Renal cortical epithelial cell (primary cell): ENCODE results near the gene MZT2A. TPM values are rescaled to one million over a fixed set of nuclear protein-coding genes. Genes with fewer than 3 reads are reported as not detected.
"Not testable (repeated sequence)": the region's sequence is repeated elsewhere in the genome, so short reads cannot be mapped to it uniquely, and the experiment has no call there.

Experiments
- DNase-seq: peaks from one replicate; pipeline ENCODE4 v3.0.0-alpha.2; 2011; ENCODE audit warnings: low read depth
- total RNA-seq: library from RNA; depleted of rRNA; stranded (reverse); fragments of >200 nt; gene quantifications from 2 replicates; pipeline ENCODE4 v1.2.3, GENCODE V29; 2014

Gene MZT2A
- total RNA-seq, 1 donor from 2014 or later: 62.6 TPM

DNA sequence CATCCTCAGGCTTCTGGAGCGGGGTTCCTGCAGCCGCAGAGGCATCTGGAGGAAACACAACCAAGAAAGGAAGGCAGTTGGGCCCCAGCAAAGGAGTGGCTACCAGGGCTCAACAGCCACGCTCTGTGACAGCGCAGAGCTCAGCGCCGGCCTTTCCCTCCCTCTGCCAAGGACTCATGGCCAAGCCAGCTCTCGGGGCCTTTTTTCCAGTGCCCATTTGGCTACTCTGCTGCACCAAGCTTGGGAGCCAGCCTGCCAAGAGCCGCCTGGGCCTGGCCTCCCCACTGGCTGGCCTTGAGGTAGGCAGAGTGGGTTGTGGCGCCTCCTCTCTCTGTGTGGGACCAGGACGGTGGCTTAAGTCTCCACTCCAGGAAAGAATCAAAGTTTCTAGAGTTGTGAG is 28.3 kb upstream of the MZT2A start:
- DNase-seq: no peak

DNA sequence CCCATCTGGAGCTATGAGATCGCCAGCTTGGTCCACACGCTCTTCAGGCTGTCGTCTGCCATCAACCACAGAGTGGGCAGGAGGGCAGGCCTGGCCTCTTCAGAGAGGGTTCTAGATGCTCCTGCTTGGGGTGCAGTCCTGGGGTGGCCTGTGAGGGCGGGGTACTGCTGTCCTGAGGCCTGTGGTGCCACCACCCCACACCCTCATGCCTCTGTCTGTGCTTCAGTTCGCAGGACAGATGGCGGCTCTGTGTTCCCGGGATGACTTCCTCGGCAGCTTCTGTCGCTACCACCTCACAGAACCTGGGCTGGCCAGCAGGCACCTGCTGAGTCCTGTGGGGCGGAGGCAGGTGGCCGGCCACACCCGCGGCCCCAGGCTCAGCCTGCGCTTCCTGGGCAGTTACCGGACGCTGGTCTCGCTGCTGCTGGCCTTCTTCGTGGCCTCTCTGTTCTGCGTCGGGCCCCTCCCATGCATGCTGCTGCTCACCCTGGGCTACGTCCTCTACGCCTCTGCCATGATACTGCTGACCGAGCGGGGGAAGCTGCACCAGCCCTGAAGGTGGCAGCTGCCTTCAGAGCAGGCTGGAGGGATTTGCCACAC is 27.8 kb upstream of the MZT2A start:
- not testable (repeated sequence) for DNase-seq

DNA sequence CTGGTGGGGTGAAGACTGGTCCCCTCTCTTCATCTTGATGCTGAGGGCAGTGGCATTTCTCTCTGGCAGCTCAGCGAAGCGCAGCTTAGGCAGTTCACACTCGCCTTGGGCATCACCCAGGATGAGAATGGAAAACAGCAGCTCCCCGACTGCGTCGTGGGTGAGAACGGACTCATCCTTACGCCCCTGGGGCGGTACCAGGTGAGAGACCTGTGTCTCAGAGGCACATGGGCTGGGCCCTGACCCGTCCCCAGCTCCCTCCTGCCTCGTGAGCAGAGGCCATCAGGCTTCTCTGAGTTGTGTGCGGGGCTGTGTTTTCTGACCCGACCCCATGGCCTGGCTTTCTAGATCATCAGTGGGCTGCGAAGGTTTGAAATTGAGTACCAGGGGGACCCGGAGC is 27.3 kb upstream of the MZT2A start:
- no peak for DNase-seq

DNA sequence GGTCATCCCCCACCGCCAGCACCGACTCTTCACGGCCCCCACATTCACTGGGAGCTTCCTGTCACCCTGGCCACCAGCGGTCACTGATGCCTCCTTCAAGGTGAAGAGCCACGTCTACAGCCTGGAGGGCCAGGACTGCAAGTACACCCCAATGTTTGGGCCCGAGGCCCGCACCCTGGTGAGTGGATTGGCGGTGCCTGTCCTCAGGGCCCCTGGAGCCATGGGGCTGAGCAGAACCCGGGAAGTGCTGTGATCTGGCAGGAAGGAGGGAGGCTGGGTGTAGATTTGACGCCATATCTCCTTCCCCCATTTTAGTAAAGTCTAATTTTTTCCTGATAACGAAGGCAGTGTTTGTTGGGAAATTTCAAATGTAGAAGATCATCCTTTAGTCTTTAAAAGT is 26.3 kb upstream of the MZT2A start:
- not testable (repeated sequence) for DNase-seq

DNA sequence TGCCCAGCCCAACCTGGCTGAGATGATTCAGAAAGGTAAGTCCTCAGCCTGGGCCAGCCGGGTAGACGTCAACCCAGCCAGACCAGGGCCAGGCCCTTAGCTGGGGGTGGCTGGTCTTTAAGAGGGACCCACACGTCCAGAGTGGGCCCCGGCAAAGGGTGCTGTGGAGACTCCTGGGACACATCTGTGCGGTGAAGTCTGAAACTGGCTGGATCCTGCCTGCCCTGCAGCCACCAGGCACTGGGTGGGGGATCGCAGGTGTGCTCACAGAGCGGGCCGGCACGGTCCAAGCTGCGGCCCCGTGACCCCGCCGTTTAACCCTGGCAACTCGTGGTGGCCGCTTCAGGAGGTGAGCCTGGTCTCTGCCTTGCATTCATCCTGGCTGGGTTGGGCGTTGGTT is 25.7 kb upstream of the MZT2A start:
- not testable (repeated sequence) for DNase-seq

DNA sequence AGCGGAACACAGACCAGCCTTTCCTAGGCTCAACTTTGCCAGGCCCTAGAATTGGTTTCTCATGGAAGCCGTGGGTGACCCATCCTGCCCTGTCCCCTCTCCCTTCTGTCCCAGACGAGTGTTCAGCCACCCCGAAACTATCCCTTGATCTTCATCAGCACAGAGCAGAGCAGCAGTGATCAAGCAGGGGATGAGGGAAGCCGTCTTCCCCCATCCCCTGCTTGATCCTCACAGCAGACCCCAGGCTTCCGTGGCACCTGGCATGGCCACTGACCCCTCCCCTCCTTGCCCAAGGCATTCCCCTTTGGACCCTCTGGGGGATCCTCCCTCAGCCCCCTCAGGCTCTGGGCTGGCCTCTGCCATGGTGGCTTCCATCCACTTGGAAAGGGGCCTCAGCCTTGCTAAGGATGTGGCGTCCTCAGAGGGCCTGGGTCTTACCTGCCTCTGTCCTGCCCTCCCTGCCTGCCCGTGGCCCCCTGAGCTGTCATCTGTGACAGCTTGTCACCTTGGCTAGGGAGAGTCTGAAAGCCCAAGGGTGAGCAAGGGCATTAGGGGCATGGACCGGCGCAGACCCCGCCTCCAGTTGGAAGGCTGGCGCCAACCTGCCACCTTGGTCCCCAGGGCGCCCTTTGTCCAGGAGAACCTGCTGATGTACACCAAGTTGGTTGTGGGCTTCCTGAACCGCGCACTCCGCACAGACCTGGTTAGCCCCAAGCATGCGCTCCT is 25.1 kb upstream of the MZT2A start:
- DNase-seq: no peak

DNA sequence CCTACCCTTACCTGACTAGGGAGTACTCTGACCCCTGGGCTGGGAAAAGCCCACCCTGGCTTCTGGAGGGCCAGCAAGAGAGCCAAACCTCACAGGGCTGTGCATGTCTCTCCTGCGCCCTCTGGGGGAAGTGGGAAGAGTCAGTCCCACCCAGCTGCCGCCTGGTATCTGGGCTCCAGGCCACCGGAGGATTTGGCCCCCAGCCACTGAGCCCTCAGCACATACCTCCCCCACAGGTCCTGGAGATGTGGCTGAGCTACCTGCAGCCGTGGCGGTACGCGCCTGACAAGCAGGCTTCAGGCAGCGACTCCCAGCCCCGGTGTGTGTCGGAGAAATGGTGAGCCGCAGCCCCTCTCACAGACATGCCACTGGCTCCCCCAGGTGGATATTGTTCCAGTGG is 24.4 kb upstream of the MZT2A start:
- not testable (repeated sequence) for DNase-seq

DNA sequence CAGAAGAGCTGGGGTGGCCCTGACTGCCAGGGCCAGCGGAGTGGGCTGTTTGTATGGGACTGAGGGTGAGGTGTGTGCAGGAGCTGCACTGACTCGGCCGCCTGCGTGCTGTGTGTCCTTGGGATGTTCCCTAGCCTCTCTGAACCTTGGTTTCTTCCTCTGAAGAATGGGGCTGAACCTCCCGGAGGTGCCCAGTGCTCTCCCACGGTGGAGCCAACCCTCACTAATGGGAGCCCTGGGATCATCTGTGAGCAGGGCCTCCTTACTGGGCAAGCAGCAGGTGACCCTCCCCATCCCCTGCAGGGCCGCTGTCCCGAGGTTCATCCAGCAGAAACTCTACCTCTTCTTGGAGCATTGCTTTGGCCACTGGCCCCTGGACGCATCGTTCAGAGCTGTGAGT is 23.8 kb upstream of the MZT2A start:
- DNase-seq: no peak

DNA sequence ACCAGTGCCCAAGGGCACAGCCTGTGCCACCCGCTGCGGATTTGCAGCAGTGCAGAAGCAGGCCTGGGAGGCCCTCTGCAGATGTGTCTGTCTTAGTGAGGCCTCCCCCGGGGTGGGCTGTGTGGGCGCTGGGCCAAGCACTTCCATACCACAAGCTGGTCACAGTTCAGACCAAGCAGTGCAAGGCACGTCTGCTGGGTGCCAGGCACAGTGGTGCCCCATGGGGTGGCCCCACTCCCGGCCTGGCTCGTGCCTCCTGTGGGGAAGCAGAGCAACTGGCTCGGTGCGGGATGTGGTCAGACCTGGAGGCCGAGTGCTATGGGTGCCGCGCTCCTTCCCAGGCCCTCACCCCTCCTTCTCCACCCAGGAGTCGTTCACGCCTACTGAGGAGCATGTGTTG is 23.0 kb upstream of the MZT2A start:
- DNase-seq: not testable (repeated sequence)

DNA sequence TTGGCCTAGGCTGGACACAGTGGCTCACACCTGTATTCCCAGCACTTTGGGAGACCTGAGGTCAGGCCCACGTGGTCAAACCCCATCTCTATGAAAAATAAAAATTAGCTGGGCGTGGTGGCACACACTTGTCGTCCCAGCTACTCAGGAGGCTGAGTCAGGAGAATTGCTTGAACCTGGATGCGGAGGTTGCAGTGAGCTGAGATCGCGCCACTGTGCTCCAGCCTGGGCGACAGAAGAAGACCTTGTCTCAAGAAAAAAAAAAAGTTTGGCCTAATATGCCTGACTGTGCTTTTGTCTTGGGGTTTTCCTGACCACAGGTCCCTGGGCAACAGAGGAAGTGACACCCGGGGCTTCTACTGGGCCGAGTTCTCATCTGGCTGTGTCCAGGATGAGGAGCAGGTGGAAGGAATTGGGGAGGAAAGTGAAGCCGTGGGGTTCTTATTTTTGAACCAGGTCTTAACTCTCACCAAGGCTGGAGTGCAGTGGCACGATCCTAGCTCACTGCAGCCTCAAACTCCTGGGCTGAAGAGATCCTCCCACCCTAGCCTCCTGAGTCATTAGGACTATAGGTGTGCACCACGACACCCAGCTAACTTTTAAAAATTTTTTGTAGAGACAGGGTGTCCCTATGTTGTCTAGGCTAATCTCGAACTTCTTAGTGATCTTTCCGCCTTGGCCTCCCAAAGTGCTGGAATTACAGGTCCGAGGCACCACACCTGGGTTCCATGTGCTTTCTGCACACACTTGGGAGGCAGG is 22.4 kb upstream of the MZT2A start:
- not testable (repeated sequence) for DNase-seq

DNA sequence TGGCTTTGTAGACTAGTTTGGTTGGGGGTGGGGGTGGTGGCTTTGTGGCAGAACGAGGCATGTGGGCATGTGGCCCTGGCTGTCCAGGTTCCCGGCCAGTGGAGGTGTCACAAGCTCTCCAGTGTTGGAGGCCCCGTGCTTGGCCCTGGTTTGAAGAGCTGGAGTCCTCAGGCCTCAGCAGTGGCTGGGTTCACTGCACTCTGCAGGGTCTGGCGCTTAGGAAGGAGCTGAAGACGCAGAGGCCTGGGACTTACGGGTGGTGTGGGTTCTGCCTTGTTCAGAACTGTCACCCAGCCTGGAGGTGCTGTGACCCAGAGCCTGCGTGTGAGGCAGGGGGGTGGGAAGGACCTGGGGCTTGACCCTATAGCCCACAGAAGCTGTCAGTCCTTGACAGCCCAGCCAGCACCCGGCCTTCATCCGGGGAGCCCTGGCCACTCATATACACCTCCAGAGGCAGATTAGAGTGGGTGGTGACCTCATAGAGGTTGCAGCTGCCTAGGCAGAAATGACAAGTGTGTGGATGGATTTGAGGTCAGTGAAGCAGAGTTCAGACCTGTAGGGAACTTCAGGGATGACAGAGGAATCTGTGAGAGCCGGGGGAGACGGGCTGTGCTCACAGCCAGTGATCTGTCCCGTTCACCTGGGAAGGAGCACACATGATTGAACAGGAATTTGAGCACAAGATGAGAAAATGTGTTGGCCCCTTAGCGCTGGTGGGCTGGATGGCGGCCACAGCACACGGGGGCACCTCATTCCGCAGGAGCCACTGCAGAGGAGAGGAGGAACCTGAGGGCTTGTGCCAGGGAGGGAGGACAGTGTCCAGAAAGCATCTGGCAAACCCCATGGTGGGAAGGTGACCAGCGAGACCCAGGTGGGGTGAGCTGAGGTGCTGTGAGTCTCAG is 20.0 kb upstream of the MZT2A start:
- not testable (repeated sequence) for DNase-seq

DNA sequence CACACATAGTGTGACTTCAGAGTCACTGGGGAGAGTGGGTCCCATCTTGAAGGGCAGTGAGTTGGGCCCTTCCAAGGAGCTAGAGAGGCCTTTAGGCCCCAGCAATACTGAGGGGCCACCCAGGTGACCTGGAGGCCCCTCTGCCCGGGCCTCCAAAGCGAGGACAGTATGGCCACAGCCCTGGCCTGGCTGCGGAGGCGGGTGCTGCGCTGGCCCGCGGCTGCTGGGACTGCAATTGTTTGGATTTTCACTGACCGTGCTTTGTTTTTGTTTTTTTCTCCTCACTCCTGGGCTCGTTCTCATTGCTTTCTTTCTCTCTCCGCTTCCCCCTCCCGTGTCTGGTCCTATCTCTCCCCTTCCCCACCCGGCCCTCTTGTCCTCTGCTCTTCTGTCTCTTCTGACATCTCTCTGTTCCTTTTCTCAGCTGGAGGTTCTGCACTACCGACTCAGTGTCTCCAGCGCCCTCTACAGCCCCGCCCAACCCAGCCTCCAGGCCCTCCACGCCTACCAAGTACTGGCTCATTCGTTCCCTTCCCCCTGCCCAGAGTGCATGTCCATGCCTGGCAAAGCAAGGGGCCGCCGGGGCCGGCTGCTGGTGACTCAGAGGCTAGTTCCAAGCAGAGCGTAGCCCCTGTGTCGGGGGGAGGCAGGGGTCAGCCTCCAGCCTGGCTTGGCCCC is 19.2 kb upstream of the MZT2A start:
- peak; percentile 51 for DNase-seq

DNA sequence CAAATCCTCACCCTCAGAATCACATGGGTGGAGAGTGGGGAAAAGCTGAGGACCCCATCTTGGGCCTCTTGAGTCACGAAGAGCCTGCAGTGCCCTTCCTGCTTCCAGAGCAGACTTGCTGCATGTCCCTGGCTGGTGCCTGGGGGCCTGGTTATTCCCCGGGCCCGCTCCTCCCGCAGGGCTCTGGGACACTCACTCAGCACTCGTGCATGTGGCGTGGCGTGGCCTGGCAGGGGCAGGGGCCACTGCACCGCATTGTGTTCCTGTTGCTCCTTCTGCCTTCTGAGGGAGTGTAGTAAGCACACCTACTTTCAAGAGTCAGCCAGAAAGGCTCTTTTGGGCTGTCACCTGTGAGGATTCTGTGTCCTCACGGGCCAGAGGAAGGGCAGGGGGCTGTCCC is 17.4 kb upstream of the MZT2A start:
- no peak for DNase-seq

DNA sequence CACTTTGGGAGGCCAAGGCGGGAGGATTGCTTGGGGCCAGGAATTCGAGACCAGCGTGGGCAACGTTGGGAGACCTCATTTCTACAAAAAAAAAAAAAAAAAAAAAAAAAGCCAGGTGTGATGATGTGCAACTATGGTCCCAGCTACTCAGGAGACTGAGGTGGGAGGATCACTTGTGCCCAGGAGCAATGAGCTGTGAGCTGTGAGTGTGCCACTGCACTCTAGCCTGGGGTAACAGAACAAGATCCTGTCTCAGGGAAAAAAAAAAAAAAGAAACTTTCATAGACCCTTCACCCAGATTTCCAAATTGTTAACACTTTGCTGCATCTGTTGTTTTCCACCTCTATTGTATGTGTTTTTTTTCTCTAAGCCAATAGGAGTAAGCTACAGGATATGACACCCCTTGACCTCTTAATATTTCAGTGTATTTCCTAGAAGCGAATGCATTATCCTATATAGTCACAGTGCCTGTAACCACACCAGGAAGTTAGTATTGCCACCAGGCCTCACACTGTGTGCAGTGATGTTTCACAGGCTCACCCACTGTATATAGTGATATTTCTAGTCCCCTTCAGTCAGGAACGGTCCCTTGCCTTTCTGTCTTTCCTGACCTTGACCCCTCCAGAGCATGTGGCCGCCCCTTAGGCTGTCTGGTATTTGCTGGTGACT is 12.0 kb upstream of the MZT2A start:
- DNase-seq: not testable (repeated sequence)

DNA sequence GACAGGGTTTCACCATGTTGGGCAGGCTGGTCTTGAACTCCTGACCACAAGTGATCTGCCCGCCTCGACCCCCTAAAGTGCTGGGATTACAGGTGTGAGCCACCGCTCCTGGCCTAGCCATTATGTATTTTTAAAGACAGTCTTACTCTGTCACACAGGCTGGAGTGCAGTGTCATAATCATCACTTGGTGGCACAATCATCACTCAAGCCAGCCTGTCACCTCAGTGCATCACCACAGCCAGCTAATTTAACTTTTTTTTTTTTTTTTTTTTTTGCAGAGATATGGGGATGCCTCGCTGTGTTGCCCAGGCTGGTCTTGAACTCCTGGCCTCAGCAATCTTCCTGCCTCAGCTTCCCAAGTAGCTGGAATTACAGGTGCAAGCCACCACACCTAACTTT is 11.4 kb upstream of the MZT2A start:
- not testable (repeated sequence) for DNase-seq

DNA sequence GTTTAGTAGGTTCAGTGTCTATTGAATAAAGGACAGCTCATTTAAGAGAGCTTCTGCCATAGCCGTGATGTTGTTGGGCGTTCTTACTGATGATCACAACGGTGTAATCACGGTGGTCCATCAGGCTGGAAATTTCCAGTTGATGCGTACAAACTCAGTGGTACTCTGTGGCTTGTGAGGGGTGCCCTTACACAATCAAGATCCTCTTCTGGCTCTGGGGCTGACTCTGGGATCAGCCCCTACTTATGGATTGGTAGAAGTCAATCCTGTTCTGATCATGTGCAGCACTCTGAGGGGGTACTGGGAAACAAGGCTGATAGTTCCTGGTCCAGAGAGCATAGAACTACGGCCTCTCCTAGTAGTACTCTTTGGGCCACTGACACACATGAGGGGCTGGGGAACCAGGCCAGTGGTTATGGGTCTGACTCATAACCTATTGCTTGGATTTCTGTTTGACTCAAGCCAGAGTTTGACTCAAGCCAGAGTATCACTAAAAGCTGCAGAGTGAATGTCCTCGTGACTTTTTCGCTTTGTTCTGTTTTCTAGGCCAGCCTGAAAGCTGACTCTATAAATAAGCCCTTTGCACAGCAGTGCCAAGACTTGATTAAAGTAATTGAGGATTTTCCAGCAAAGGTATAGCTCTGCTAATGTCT is 6.2 kb upstream of the MZT2A start:
- peak; percentile 22 for DNase-seq

DNA sequence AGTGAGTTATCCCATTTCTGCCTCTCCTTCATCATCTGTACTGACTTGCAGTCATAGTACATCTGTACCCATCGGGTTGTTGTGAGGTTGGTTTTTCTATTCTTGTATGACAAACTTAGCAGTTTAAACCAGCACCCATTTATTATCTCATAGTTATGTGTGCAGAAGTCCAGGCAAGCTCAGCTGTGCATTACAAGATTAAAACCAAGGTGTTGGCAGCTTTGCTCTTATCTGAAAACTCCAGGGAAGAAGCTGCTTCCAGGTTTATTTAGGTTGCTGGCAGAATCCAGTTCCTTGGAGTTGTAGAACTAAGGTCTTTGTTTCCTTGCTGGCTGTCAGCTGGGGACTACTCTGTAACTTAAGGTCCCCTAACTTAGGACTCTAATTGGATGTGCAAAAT is 3.3 kb upstream of the MZT2A start:
- DNase-seq: not testable (repeated sequence)

DNA sequence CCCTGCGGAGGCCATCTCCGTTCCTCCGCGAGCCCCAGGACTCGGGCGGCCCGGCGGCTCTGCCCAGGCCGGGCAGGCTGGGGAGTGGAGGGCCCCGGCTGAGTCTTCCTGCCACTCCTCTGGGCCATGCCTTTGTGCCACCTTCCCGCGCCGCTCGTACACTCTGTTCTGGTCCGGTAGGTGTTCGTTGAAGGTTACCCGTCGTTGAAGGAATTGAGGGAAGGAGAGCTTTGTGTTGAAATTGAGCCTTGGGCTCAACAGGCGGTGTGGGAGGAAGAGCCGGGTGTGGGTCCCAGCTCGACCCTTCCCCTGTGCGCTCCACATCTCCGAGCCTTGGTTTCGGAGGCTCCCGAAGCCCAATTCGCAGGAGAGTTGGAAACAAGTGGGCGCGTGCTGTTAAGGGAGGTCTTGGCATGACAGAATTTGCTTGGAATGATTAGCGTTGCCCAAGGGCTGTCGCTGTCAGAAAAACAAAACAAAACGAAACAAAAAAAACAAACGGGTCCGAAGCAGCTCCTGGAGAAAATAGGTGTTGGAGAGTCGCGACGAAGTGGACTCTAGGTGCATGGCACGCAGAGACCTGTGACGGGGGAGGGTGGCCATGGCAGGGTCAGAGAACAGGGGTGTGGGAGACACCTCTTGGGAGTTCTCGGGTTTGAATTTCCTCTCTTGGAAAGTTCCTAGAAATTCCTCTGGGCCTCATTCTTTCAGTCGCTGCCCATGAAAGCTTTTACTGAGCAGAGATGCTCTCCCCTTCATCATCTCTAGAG is 1.2 kb upstream of the MZT2A start:
- no peak for DNase-seq

DNA sequence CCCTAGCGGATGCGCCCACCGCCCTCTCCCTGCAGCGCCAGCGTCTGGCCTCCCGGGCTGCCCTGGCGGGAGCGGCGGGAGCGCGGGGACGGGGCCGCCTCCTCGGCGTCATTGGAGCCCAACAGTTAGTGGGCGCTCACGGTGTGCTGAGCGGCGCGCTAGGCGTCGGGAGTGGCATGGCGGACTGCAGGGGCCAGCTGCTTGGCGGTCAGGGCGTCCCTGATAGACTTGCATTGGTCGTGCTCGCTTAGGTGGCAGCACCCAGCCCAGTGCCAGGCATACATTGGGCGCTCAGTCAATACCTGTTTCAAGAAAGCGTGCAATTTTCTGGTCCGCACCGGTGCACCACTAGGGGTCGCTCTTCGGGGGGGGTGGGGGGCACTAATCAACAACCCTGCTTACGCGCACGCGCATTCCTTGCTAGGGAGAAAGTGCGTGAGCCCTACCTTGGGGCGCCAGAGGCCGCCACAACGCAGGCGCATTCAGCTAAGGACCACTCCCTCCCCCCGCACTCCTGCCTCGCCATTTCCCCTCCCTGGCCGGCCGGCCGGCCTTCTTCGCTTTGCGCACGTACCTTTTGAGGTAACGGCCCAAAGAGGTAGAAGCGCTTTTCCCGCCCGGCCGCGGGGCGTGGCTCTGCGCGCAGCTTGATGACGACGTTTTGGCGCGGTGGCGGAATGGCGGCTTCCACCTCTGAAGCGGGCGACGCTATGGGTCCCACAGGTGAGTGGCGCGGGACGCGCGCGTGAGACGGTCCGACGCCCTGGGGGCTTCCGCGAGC is 411 bp upstream of the MZT2A start:
- DNase-seq: peak; percentile 91
